Brain pericyte (primary cell): ENCODE results near the gene MAP3K6.
"Not testable (repeated sequence)": the region's sequence is repeated elsewhere in the genome, so short reads cannot be mapped to it uniquely, and the experiment has no call there.

Experiments
- DNase-seq: peaks from one replicate; pipeline ENCODE4 v3.0.0-alpha.2; 2012; ENCODE audit warnings: low read depth, low spot score

Gene MAP3K6

DNA sequence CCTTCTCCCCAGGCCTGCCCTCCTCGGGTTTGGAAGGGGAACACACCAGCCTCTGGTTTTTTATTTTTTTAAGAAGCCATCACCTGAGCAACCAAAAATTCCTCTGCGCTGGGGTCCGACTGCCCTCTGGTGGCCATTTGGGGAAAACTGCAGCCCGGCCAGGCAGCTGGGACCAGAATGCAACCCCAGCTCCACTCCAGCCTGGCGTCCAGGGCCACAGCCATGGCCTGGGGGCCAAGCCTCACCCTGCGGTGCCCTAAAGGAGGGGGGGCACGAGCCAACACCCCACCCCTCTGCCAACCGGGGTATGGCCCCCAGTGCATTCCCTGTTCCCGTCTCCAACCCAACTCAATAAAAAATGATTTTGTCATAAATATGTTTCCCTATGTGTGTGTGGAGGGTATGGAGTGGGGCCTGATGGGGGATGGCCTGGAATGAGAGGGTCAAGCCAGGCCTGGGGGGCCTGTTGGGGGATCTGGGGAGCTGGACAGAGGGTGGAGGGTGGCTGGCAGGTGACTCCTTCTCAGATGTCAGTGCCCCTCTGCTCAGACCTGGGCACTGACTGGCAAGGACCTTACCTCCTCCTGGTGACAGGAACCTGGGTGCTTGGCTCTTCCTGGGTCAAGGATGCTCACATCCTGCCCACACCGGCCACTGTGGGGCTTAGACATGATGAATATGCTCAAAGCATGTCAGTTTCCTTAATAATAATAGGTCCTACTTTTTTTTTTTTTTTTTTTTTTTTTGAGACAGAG is 28.9 kb upstream of the MAP3K6 start:
- DNase-seq = no peak

DNA sequence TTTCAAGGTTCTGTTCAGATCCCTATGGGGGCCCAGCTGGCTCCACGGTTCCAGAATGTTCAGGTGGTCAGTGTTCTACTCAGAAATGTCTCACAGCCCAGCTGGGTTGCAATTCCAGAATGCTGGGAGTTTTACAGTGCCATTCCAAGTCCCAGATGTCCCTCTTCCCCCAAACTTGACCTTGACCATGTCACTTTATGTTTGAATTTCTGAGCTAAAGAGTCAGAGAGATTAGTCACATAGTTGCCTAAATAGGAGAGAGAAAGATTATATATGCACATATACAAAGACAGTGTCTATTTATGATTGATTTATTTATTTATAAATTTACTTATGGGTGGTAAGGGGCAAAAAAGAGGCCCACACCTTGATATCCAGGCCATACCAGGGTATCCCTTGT is 28.2 kb upstream of the MAP3K6 start:
- DNase-seq = no peak

DNA sequence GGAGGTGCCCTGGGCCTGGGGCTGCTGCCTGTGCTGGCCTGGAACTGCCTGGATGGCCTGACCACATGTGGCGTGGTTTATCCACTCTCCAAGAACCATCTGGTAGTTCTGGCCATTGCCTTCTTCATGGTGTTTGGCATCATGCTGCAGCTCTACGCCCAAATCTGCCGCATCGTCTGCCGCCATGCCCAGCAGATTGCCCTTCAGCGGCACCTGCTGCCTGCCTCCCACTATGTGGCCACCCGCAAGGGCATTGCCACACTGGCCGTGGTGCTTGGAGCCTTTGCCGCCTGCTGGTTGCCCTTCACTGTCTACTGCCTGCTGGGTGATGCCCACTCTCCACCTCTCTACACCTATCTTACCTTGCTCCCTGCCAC is 27.5 kb upstream of the MAP3K6 start:
- DNase-seq = no peak

DNA sequence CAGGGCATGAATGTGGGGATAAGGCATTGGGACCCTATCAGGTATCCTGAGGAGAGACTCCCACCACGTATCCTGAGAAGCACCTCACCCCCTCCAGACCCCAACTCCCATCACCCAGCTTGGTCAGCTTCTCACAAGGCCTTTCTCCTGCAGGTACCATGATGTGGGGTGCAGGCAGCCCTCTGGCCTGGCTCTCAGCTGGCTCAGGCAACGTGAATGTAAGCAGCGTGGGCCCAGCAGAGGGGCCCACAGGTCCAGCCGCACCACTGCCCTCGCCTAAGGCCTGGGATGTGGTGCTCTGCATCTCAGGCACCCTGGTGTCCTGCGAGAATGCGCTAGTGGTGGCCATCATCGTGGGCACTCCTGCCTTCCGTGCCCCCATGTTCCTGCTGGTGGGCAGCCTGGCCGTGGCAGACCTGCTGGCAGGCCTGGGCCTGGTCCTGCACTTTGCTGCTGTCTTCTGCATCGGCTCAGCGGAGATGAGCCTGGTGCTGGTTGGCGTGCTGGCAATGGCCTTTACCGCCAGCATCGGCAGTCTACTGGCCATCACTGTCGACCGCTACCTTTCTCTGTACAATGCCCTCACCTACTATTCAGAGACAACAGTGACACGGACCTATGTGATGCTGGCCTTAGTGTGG is 27.0 kb upstream of the MAP3K6 start:
- DNase-seq = no peak

DNA sequence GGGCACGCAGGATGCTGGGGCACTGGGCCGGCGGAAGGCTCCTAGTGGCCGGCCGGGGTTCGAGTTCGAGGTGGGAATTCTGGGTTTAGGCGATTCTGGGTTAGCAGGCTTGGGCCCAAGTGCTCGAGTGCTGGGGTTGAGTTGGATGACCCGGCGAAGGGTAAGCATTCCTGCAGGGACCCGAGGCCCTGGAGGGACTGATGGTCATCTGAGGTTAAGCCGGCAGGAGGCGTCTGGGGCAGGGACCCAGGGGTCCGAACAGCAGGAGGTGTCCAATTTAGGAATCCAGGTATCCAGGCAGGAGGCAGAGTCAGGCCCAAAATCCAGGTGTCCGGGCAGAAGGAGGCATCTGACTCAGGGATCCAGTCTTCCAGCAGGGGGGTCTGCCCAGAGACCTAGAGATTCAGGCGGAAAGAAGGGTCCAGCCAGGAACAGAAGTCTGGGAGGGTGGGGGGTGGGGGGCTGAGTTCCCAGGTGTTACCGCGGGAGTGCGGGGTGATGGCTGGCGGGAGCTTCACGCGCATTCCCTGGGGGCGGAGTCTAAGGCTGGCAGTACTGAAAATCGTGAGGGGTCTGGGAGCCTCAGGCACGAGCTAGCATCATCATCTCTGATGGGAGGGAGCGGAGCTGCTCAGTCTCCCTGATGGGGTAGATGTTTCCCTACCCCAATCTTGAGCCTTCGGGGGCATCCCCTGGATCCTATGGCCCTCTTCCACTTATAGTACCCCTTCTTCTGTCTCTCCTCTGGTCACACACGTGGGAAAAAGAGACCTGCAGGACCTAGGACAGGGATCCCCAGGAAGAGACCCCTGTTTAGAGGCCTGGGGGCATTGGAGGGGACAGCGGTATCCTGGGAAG is 26.2 kb upstream of the MAP3K6 start:
- DNase-seq = no peak

DNA sequence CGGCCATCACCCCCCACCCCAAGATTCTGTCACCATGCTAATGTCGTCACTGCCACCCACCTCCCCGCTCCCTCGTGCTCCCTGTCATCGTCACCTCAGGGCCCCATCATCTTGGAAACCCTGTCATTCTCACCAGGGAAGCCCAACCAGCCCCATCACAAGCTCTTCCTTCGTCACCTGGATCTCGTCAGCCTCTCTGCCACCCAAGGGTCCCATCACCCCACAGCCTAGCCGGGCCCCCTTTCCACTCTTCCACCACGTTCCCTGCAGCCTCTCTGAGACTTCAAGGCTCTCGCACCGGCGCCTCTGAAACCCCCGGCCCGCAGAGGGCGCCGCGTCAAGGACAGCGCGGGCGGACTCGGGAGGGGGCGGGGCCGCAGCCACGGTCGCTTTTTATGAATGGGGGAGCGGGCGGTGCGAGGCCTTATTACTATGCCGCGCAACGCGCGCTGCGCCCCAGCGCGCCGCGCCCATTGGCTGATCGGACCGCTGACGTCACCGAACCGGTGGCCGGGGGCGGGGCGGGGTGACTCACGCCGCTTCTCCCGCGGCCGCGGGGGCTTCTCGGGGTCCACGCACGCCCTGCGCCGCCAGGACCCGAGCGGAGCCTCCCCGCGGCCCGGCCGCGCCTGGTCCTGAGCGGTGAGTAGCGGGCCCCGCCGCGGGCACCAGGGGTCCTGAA is 25.5 kb upstream of the MAP3K6 start, which contains the start of gene GPR3:
Gene GPR3, plus strand, starts transcription at position 527 of the 682 bp plus-strand sequence. CDS start 1,177 bp downstream, outside the sequence.
- DNase-seq = peak; percentile 66

DNA sequence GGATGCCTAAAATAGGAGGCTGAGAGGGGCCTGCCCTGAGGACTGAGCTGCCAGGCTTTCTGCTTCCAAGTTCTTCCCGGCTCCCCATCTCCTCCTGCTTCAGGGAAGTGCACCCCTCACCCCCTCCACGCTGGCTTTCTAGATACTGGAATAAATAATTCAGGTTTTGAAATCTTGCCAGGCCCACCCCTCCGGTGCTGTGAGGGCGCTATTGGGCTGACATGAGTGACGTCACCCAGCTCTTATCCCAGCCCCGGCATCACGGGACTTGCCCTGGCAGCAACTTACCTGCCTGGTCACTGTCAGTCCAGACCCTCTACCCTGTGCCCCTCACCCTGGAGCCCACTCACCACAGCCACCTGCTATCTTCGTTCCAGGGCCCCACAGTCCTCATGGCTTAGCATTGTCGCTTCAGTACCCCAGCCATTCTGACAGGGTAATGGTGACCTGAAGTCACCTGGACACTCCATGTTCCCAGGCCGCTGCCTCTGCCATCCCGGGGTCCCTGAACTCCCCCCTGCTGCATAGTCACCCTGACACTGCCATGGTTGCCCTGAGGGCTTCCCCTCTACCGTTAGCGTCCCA is 24.8 kb upstream of the MAP3K6 start:
- DNase-seq = no peak

DNA sequence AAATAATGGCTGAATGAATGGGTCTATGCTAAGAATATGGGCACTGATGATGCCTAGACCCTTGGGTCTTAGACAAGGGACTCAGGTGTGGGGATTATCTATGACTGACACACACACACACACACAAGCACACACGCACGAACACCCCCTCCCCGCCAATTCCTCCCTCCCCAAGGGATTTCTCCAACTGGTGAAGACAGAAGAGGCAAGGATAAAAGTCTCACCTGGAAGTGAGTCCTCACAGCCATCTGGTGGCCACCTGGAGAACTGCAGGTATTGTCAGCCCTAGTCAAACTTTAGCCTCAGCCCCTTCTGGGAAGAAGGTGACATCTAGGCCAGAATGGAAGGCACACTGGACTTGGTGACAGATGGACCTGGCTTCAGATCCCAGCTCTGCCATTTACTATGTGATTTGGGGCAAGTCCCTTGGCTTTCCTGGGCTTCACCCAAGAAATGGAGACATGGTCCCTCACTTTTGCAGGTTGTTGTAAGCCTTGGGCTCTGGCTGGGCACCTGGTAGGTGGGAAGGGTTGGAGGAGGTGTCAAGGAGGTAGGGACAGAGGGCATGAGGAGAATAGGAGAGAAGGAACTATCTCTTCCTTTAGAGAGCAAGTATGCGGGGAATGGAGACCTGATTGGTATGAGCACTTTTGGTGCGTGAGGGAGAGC is 21.7 kb upstream of the MAP3K6 start:
- DNase-seq = no peak

DNA sequence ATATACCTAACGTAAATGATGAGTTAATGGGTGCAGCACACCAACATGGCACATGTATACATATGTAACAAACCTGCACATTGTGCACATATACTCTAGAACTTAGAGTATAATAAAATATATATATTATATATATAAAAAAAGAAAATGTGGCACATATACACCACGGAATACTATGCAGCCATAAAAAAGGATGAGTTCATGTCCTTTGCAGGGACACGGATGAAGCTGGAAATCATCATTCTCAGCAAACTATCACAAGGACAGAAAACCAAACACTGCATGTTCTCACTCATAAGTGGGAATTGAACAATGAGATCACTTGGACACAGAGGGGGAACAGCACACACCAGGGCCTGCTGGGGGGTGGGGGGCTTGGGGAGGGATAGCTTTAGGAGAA is 18.0 kb upstream of the MAP3K6 start:
- not testable (repeated sequence) for DNase-seq

DNA sequence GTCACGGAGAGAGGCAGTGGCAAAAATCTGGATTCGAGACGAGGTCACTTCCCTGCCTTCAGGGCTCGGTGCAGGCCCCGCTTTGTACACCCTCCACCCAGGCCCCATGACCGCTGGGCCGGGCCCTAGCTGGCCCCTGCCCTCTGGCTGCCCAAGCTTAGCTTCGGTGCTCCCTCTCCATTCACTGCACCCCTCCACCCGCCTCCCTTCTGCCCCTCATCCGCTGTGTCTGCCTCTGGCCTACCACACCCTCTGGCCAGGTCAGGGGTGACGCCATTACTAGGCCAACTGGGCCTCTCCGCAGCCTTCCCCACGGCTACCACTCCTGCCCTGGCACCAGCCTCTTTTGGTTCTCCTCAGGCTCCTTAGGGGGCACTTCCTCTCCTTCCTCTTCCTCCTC is 16.9 kb upstream of the MAP3K6 start:
- no peak for DNase-seq

DNA sequence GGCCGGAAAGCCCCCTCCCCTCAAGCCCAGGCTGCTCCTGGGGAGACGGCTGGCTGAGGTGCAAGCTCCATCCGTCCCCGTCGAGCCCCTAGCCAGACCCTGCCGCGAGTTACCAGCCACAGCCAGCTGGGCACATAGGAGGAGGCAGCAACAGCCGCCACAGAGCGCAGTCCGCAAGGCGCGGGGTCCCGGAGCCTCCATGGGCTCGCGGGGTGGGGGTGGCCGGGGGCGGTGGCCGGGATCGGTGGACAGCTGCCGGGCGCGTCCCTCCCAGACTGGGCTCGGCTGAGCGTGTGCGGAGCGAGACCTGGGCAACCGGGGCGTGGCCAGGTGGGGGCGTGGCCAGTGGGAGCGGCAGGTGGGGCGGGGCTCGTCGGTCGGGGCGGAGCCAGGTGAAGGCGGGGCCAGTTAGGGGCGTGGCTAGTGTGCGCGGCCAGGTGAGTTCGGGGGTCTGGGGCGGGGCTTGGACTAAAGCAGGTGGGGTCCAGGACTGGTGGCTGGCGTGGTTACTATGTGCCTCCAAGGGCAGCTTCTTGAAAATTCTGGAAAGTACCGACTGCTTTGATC is 16.4 kb upstream of the MAP3K6 start, which contains the start of gene CD164L2:
Gene CD164L2, minus strand, starts transcription at position 295 of the 567 bp plus-strand sequence. Its CDS starts 94 bp downstream, at position 201.
- no peak for DNase-seq

DNA sequence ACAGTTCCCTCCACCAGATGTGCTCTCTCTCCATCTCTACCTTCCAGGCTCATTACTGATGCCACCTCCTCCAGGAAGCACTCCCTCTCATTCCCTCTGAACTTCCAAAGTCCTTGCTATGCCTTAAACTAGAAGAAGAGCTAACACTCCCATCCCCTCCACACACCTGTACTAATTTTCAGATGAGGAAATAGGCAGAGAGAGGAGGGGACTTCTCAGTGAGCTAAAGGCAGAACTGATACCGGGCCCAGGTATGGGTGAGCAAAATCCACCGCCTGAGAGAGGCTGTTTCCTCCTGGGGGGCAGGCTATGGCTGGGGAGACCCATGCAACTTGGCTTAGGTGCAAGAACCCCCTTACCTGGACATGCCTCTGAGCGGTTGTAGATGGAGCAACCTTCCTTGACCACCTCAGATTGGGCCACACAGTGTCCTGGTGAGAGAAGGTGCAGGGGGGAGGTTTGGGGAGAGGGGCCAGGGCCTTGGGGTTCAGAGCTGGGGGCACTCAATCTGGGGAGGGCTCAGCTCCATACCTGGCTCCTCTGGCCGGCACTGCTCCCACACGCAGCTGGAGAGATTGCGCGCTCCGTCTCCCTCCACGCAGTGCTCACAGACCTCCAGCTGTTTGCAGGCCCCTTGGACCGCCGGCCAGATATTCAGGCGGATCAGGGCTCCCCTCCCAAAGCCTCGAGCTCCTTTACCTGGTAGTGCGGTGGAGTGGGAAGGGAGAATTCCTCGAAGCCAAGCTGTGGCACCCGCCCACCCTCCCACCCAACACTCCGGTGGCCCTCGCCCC is 15.4 kb upstream of the MAP3K6 start:
- no peak for DNase-seq

DNA sequence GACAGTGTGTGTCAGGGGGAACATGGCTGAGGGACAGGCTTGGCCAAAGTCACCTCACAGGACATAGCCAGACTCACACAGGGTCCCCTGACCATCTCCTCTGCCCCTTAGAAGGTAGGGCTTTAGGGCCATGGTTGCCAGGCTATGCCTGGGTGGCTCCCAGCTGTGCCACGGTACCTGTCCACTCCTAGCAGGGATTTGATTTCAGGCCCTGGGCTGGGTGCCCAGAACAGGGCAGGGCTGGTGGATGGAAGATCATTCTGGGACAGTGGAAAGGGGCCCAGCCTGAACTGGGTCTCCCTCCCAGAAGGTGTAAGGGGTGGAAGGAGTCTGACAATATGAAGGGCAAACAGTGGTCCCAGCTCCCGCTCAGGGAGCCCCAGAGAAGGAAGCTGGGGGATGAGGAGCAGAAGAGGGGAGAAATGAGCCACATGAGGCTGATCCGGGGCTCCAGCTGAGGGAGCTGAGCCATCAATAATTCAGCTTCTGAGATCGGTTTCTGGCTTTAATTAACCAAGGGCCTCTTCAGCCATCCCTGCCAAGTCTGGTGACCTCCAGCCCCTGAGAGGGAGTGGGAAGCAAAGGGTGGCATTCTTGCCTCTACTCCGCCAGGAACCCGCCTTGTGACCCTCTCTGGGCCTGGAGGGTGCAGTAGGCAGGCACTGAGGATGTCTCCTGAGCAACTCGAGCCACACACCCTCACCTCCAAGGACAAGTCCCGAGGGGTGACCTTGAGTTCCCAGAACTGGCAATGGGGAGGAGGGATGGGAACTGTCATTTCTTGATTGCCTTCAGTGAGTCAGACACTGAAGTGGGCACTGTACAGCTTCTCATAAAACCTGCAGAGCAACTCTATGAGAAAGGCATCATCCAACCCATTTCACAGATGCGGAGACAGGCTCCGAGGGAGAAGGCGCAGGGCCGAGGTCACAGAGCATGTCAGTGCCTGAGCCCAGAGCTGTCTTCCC is 14.3 kb upstream of the MAP3K6 start:
- no peak for DNase-seq

DNA sequence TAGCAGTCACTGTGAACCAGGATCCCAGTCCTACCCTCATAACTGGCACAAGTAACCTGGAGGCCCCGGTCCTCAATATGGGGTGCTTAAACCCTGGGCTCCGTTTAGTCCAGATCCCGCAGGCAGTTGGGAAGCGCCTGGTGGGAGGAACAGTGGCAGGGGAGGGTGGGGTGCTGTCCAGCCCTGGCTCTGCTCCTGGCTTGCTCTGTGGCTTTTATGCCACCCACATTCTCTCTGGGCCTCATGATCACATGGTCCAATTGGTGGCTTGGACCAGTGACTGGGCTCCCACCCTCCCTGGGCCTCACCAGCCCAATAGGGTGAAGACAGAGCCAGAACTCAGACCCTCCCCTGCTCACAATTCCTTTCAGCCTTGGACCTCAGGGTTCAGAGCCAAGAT is 13.5 kb upstream of the MAP3K6 start:
- no peak for DNase-seq

DNA sequence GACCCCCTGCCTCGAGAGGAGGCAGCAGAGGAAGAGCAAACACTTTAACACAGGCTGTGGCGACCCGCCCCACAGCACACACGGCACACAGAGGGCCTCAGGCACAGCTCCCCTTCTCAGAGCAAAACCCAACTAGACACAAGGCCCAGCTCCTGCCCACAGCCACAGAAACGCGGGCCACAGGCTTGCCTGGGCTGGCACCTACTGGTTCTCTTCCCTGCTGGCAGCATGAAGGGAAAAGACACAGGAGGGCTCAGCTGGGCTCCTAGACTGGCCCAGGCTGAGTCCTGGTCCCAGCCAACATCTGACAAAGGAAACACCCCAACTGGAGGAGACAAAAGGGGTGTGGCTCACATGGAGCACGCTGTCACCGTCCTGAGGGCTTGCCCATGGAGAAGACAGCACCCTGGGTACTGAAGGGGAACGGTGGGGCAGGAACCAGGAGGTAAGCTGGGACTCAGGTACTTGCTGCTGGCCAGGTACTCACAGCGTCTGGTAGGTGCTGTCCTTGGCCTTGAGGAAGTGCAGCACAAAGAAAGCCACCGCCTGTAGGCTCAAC is 12.9 kb upstream of the MAP3K6 start:
- DNase-seq = no peak

DNA sequence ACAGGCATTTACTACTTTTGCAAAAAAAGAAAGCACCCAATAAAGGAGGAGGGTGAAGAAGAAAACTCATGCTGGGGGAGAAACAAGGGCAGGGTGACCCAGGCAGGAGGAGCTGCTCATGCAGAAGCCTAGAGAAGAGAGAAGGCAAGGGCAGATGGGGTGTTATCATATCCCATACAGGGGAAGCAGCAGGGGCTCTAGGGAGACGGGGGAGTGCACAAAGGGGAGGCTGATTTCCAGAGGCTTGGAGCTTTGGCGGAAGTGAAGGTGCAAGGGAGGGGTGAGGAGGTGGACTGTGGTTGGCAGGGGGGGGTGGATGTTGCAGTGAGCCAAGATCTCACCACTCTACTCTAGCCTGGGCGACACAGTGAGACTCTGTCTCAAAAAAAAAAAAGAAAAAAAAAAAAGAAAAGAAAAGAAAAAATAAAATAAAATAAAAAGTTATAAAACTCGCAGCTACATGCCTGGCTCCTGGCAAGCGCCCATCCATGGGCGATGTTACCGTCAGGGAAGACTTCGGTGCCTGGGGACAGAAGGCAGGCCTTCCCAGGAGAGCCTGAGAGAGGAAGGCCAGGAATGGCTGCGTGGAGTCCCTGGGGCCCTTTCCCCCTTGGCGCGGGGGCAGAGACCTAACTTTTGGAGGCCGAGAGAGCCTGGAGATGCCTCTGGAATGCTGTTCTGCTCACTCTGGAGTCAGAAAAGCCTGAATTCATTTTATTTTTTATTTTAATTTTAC is 11.2 kb upstream of the MAP3K6 start:
- DNase-seq = no peak

DNA sequence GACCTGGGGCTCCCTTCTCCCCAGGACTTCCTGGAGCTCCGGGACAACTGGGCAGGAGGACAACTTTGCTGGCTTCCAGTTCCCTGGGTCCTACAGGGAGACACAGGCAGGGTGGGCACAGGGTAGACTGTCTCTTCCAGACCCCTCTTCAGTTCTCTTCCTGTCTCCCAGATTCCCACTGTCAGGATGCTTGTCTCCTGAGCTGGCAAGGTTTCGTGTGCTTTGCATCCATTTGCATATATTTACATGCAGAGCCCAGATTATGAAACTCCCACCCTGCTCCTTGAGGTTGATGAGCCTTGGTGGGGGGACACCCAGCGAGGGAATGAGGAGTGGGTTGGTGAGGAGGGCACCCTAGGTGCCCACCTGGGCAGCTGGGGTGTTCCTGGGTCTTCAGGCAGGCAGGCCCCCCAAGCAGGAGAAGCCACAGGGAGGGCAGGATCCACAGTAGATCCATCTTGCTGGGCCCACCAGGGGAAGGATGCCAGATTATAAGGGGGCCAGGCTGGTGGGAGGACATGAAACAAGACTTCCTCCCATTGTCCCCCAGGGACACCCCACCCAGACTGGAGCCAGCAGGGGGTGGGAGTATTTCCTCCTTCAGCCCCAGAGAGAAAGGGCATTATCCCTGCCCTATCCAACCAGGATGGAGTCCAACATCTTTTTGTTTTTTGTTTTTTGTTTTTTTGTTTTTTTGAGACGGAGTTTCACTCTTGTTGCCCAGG is 7.8 kb upstream of the MAP3K6 start, which contains the start of gene FCN3:
Gene FCN3, minus strand, starts transcription at position 463 of the 725 bp plus-strand sequence. Its CDS starts 6 bp downstream, at position 457.
- DNase-seq = no peak
